GM19452 (cell line): ENCODE data around the gene PRRT4.

ENCODE experiments used
- ATAC-seq: cut with Tn5 transposase; IDR thresholded peaks from one replicate; pipeline ENCODE4 v1.9.1; 2021; ENCODE audit not compliant: unreplicated experiment

The PRRT4 gene

GRCh38 chr7:128302139-128302538 is 59.4 kb downstream of the PRRT4 start:
- ATAC-seq = no peak
